NCI-H460 (cell line): ENCODE measurements around the gene ZNF627. TPM values are rescaled to one million over a fixed set of nuclear protein-coding genes. Genes with fewer than 3 reads are reported as not detected.

Experiments
- total RNA-seq: library from RNA; depleted of rRNA; stranded (reverse); fragments of >200 nt; shearing (Covaris generic); gene quantifications from 2 replicates; pipeline ENCODE4 v1.2.3, GENCODE V29; 2014; rRNA removed

Gene ZNF627
- total RNA-seq, 1 experiment from 2014 or later: 9.6 TPM

Other genes starting within 250 kb of the ZNF627 start
- gene PLPPR2, start 242.1 kb upstream of the ZNF627 start, total RNA-seq: 8.0 and 8.4 TPM in 2 replicates
- gene SWSAP1, start 222.8 kb upstream of the ZNF627 start, total RNA-seq: 0.66 and 1.4 TPM in 2 replicates
- 6.3 and 7.9 TPM in 2 replicates for gene EPOR, start 213.2 kb upstream of the ZNF627 start, total RNA-seq
- 7.3 and 8.6 TPM in 2 replicates for gene RGL3, start 178.2 kb upstream of the ZNF627 start, total RNA-seq
- gene ODAD3, start 162.4 kb upstream of the ZNF627 start, total RNA-seq: 0.20 and 0.47 TPM in 2 replicates
- 122 and 131 TPM in 2 replicates for gene PRKCSH, start 161.8 kb upstream of the ZNF627 start, total RNA-seq
- gene ELAVL3, start 116.4 kb upstream of the ZNF627 start, total RNA-seq: not detected in 2 replicates
- 5.2 and 5.6 TPM in 2 replicates for gene ZNF653, start 91.6 kb upstream of the ZNF627 start, total RNA-seq
- gene ECSIT, start 68.3 kb upstream of the ZNF627 start, total RNA-seq: 37.3 and 40.3 TPM in 2 replicates
- not detected in 2 replicates for gene CNN1, start 58.6 kb upstream of the ZNF627 start, total RNA-seq
- gene ELOF1, start 38.3 kb upstream of the ZNF627 start, total RNA-seq: 31.6 and 35.3 TPM in 2 replicates
- gene ACP5, start 19.8 kb upstream of the ZNF627 start, total RNA-seq: not detected in 2 replicates
- 0.10 TPM in 1 of 2 replicates, not detected in the other for gene ZNF823, start 141.5 kb downstream of the ZNF627 start, total RNA-seq
- gene ZNF441, start 169.5 kb downstream of the ZNF627 start, total RNA-seq: not detected in 2 replicates
- not detected in 2 replicates for gene ZNF491, start 201.0 kb downstream of the ZNF627 start, total RNA-seq
- gene ZNF440, start 216.8 kb downstream of the ZNF627 start, total RNA-seq: 0.20 and 0.45 TPM in 2 replicates